OCI-LY7 (cell line): ENCODE measurements around the gene RELCH. TPM values are rescaled to one million over a fixed set of nuclear protein-coding genes. Genes with fewer than 3 reads are reported as not detected.

Source experiments
- BruUV-seq: library from RNA; stranded (reverse); fragments of 400-500 nt; replicated peaks from 2 replicates; lab custom pipeline; 2021; lab: Mats Ljungman, UMichigan
- CTCF ChIA-PET: fragments of 300-600 bp; sonication (Branson Sonifier 250); formaldehyde crosslinking; loops from one replicate; lab custom pipeline; 2022; ENCODE audit warnings: antibody characterized with exemption; ENCODE audit not compliant: unreplicated experiment; lab: Charles Lee
- POLR2A ChIA-PET: fragments of 300-600 bp; sonication (Branson Sonifier 250); formaldehyde crosslinking; loops from one replicate; lab custom pipeline; 2022; ENCODE audit warnings: antibody characterized with exemption; lab: Charles Lee
- DNase-seq: peaks from one replicate; pipeline ENCODE4 v3.0.0-alpha.2; 2015; ENCODE audit warnings: low spot score
- H2AFZ ChIP-seq: fragments of 200-600 bp; sonication (generic), shearing (Covaris generic); 2 replicates; pipeline ENCODE4 v1.6.1; 2014; ENCODE audit warnings: mild to moderate bottlenecking, antibody characterized with exemption, low read length, moderate library complexity
- H3K27ac ChIP-seq: fragments of 200-600 bp; sonication (generic); 2 replicates; pipeline ENCODE4 v1.5.1; 2014; ENCODE audit warnings: mixed run types, low read depth, mild to moderate bottlenecking, moderate library complexity, low read length, inconsistent platforms; ENCODE audit not compliant: poor library complexity, severe bottlenecking
- H3K36me3 ChIP-seq: fragments of 200-600 bp; sonication (generic); 2 replicates; pipeline ENCODE4 v1.6.1; 2014; ENCODE audit warnings: mild to moderate bottlenecking, antibody characterized with exemption, low read length, moderate library complexity, mixed read lengths; ENCODE audit not compliant: insufficient read depth
- H3K4me1 ChIP-seq: fragments of 200-600 bp; sonication (generic); 2 replicates; pipeline ENCODE4 v1.5.1; 2014; ENCODE audit warnings: mild to moderate bottlenecking, low read length; ENCODE audit not compliant: insufficient read depth, poor library complexity, severe bottlenecking
- H3K4me2 ChIP-seq: fragments of 200-600 bp; sonication (generic); 2 replicates; pipeline ENCODE4 v1.6.1; 2014; ENCODE audit warnings: mild to moderate bottlenecking, low read length
- H3K4me3 ChIP-seq: fragments of 200-600 bp; sonication (generic); 2 replicates; pipeline ENCODE4 v1.5.1; 2014; ENCODE audit warnings: mild to moderate bottlenecking, low read depth, low read length; ENCODE audit not compliant: poor library complexity, severe bottlenecking
- H3K79me2 ChIP-seq: fragments of 200-600 bp; sonication (generic); 2 replicates; pipeline ENCODE4 v1.6.1; 2016; ENCODE audit warnings: low read depth, mild to moderate bottlenecking, low read length, moderate library complexity, mixed read lengths; ENCODE audit not compliant: insufficient read depth
- H3K9me2 ChIP-seq: fragments of 200-600 bp; sonication (generic); 2 replicates; pipeline ENCODE4 v1.6.1; 2016; ENCODE audit warnings: mild to moderate bottlenecking, low read length, mixed read lengths; ENCODE audit not compliant: insufficient read depth
- H3K9me3 ChIP-seq: fragments of 200-600 bp; sonication (generic); 2 replicates; pipeline ENCODE4 v1.6.1; 2014; ENCODE audit warnings: mild to moderate bottlenecking, mixed run types, low read length, mixed read lengths
- H4K20me1 ChIP-seq: fragments of 200-600 bp; sonication (generic); 2 replicates; pipeline ENCODE4 v1.6.1; 2014; ENCODE audit warnings: mild to moderate bottlenecking, antibody characterized with exemption, low read length, moderate library complexity, mixed read lengths; ENCODE audit not compliant: insufficient read depth
- CTCF ChIP-seq: fragments of 200-600 bp; sonication (generic); conservative IDR thresholded peaks from 2 replicates; pipeline ENCODE4 v1.5.1; 2014; ENCODE audit warnings: mild to moderate bottlenecking, antibody characterized with exemption, low read length, moderate library complexity, mixed read lengths
- EZH2phosphoT487 ChIP-seq: fragments of 200-600 bp; sonication (generic); IDR thresholded peaks from 2 replicates; pipeline ENCODE4 v1.6.1; 2018; ENCODE audit warnings: low read depth, borderline replicate concordance, mild to moderate bottlenecking, mixed run types, antibody characterized with exemption, low read length, moderate library complexity, mixed read lengths
- intact Hi-C: fragments of 100-400 bp; cut with micrococcal nuclease; formaldehyde crosslinking; loops from one replicate; pipeline ENCODE4 v1.10.0; 2022; ENCODE audit not compliant: unreplicated experiment
- total RNA-seq, 2 experiments: library from RNA; depleted of rRNA in 1 of 2; stranded (reverse); fragments of >200 nt in 1 of 2; shearing (Covaris generic) in 1 of 2; gene quantifications; 2 replicates each; pipeline ENCODE4 v1.2.3, GENCODE V29; 2014 to 2022

RELCH gene
- total RNA-seq, 2 experiments from 2014 or later = 21.2 to 23.1 TPM

DNA sequence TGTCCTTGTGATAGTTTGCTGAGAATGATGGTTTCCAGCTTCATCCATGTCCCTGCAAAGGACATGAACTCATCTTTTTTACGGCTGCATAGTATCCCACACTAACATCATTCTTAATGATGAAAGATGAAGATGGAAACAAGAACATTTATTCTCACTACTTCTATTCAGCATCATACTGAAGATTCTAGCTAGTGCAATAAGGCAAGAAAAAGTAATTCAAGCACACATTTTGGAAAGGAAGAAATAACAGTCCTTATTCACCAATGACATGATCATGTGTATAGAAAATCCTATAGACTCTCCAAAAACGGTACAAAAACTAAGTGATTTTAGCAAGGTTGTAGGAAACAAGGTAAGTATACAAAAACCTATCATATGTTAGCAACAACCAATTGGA lies 37.2 kb downstream of the RELCH start:
- H3K9me3 ChIP-seq = no peaks in the 10 kb centered on the region
- 0 out of 2 replicates have a peak, but pooled peaks cover 6% of the 10 kb centered on the region for H3K79me2 ChIP-seq
- H3K4me1 ChIP-seq = no peaks in the 10 kb centered on the region
- no peak overlapping the region for H3K4me2 ChIP-seq
- H4K20me1 ChIP-seq = no peaks in the 10 kb centered on the region
- CTCF ChIA-PET = no interaction called here
- BruUV-seq = no TSS peak
- no peaks in the 10 kb centered on the region for H3K9me2 ChIP-seq
- TF ChIP-seq CTCF (no peak), EZH2phosphoT487 (no peak)
- no peak overlapping the region for H2AFZ ChIP-seq
- H3K36me3 ChIP-seq = peaks cover 46% of the 10 kb centered on the region
- intact Hi-C loops = no loop called here
- POLR2A ChIA-PET = no interaction called here
- H3K27ac ChIP-seq = no peak overlapping the region
- no peak for DNase-seq
- H3K4me3 ChIP-seq = no peak overlapping the region

DNA sequence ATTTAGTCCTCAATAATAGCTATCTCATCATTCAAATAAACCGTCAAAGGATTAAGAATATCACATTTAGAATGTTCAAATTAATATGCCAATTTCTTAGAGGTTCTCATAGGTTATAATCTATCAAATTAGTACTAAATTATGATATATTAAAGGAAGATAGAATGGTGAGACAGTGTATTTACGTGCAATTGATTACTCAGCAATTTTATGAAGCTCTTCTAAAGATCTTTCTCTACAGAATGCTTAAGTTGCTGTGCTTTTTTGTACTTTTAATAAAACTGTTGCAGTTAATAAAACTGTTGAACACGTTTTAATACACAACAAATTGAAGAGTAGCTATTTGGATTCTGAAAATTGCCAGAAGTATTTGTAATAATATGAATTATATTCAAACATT lies 39.0 kb downstream of the RELCH start:
- Histone ChIP-seq H3K4me3 (no peak overlapping the region), H3K36me3 (peaks cover 58% of the 10 kb centered on the region), H3K4me1 (no peaks in the 10 kb centered on the region), H3K27ac (no peak overlapping the region), H2AFZ (no peak overlapping the region), H3K4me2 (no peak overlapping the region), H3K9me3 (no peaks in the 10 kb centered on the region), H3K9me2 (no peaks in the 10 kb centered on the region), H4K20me1 (no peaks in the 10 kb centered on the region), H3K79me2 (no peaks in the 10 kb centered on the region)
- TF ChIP-seq CTCF = no peak
- TF ChIP-seq EZH2phosphoT487 = no peak
- POLR2A ChIA-PET = no interaction called here
- BruUV-seq = no TSS peak
- intact Hi-C loops = no loop called here
- no peak for DNase-seq
- CTCF ChIA-PET = no interaction called here

DNA sequence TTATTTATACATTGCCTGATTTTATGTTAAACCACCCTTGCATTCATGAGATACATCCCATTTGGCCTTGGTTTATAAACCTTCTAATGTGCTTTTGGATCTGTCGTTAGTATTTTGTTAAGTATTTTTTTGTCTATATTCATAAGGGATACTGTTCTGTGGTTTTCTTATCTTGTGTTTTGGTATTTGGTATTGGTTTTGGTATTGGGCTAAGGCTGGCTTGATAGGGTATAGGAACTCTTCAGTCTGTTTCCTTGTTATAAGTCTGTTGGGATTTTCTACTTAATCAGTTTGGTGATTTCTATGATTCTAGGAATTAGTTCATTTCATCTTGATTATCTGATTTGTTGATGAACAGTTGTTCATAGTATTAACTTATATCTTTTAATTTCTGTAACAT lies 49.2 kb downstream of the RELCH start:
- no peak for DNase-seq
- H3K4me3 ChIP-seq = no peak overlapping the region
- intact Hi-C loops = no loop called here
- H3K27ac ChIP-seq = no peak overlapping the region
- no peaks in the 10 kb centered on the region for H3K9me2 ChIP-seq
- TF ChIP-seq EZH2phosphoT487 (no peak), CTCF (no peak)
- H3K36me3 ChIP-seq = peaks cover 25% of the 10 kb centered on the region
- ChIA-PET CTCF (no interaction called here), POLR2A (no interaction called here)
- no peaks in the 10 kb centered on the region for H3K9me3 ChIP-seq
- H3K4me1 ChIP-seq = no peaks in the 10 kb centered on the region
- no peak overlapping the region for H2AFZ ChIP-seq
- no peak overlapping the region for H3K4me2 ChIP-seq
- no TSS peak for BruUV-seq
- no peaks in the 10 kb centered on the region for H3K79me2 ChIP-seq
- H4K20me1 ChIP-seq = no peaks in the 10 kb centered on the region
